Esophagus squamous epithelium (tissue), 5 donors: ENCODE data around the gene ZNF277. TPM values are rescaled to one million over a fixed set of nuclear protein-coding genes. Genes with fewer than 3 reads are reported as not detected.
"Not testable (repeated sequence)": the region's sequence is repeated elsewhere in the genome, so short reads cannot be mapped to it uniquely, and the experiment has no call there.

Experiments
- DNase-seq: peaks from one replicate; lab custom pipeline; 2025; lab: John Stamatoyannopoulos, UW
- H3K27ac ChIP-seq, 4 donors: fragments of 200-600 bp; sonication (generic); one replicate each; pipeline ENCODE4 v1.5.1; 2016 to 2019; ENCODE audit warnings: mild to moderate bottlenecking in 1 of 4
- H3K27me3 ChIP-seq, 4 donors: fragments of 200-600 bp; sonication (generic); 1 replicate in 3 of 4; 2 replicates in 1 of 4; pipeline versions ENCODE4 v1.5.1 to v1.6.0; 2017 to 2021; ENCODE audit warnings: antibody characterized with exemption in 1 of 4
- H3K36me3 ChIP-seq, 3 donors: fragments of 200-600 bp; sonication (generic); one replicate each; pipeline ENCODE4 v1.5.1; 2016 to 2019
- H3K4me1 ChIP-seq, 3 donors: fragments of 200-600 bp; sonication (generic); one replicate each; pipeline ENCODE4 v1.5.1; 2017 to 2019
- H3K4me3 ChIP-seq, 4 donors: fragments of 200-600 bp; sonication (generic); 1 replicate in 3 of 4; 2 replicates in 1 of 4; pipeline ENCODE4 v1.5.1; 2016 to 2019; ENCODE audit warnings: mild to moderate bottlenecking in 2 of 4, moderate library complexity in 1 of 4
- H3K9me3 ChIP-seq, 3 donors: fragments of 200-600 bp; sonication (generic); one replicate each; pipeline ENCODE4 v1.5.1; 2016 to 2019
- CTCF ChIP-seq, 6 experiments: fragments of 450-650 bp in 4 of 6; fragments of 200-600 bp in 2 of 6; sonication (generic) in 2 of 6; IDR thresholded peaks; one replicate each; pipeline ENCODE4 v1.5.1; 2016 to 2019; ENCODE audit warnings: antibody characterized with exemption in 6 of 6, mild to moderate bottlenecking in 4 of 6, moderate library complexity in 4 of 6
- POLR2A ChIP-seq, 4 donors: fragments of 450-650 bp; IDR thresholded peaks; one replicate each; pipeline ENCODE4 v1.6.1; 2017; ENCODE audit warnings: antibody characterized with exemption in 4 of 4, mild to moderate bottlenecking in 4 of 4, moderate library complexity in 3 of 4
- WGBS, 2 donors: methylation state at CpG; one replicate each; pipeline ENCODE4 v1.1.5; 2018; 5-methylcytosine and 5-hydroxymethylcytosine counted together
- intact Hi-C: fragments of 100-400 bp; cut with DNase I; formaldehyde crosslinking; loops from one replicate; pipeline ENCODE4 v1.15.0; 2022
- total RNA-seq, 4 donors: library from RNA; depleted of rRNA; stranded (reverse); fragments of >200 nt; gene quantifications; one replicate each; pipeline ENCODE4 v1.1.0, GENCODE V29; 2016
- donor health status: DM: yes; HTN: yes; CAD: no.

The ZNF277 gene
- total RNA-seq, 4 donors from 2014 or later: 7.3 to 32.0 (median 19.6) TPM

- DNase-seq: no peak
- Histone ChIP-seq H3K27me3 (no peaks in the 10 kb centered on the region), H3K27ac (no peak overlapping the region), H3K9me3 (no peaks in the 10 kb centered on the region), H3K4me3 (no peak overlapping the region), H3K36me3 (no peaks in the 10 kb centered on the region), H3K4me1 (no peaks in the 10 kb centered on the region)
- intact Hi-C loops: no loop called here
- no peak for TF ChIP-seq POLR2A (IDR thresholded peaks at IDR 0.05)
- TF ChIP-seq CTCF (IDR thresholded peaks at IDR 0.05): no peak
- WGBS, 2 donors: 77 to 79% methylated on average over 5 of the region's 5 CpGs
These were observed 175.0 kb downstream of the ZNF277 start for GRCh38 chr7:112381311-112382091.

- 72 to 73% methylated on average over 10 to 11 of the region's 11 CpGs for WGBS, 2 donors
- H3K27ac ChIP-seq: no peak overlapping the region
- intact Hi-C loops: no loop called here
These were observed 177.3 kb downstream of the ZNF277 start for GRCh38 chr7:112383671-112384417.

GRCh38 chr7:112385516-112385915 lies 179.0 kb downstream of the ZNF277 start:
- Histone ChIP-seq H3K4me3 (no peak overlapping the region), H3K27me3 (no peaks in the 10 kb centered on the region), H3K27ac (no peak overlapping the region), H3K9me3 (no peaks in the 10 kb centered on the region), H3K4me1 (no peaks in the 10 kb centered on the region), H3K36me3 (no peaks in the 10 kb centered on the region)
- TF ChIP-seq POLR2A (IDR thresholded peaks at IDR 0.05) (no peak), CTCF (IDR thresholded peaks at IDR 0.05) (no peak)
- DNase-seq: no peak
- intact Hi-C loops: no loop called here
- 90% methylated on average over 3 of the region's 3 CpGs for WGBS, 2 donors

More at GRCh38 chr7:112383671-112384417, 177.3 kb downstream of the ZNF277 start:
- Histone ChIP-seq H3K4me1 (no peaks in the 10 kb centered on the region), H3K4me3 (no peak overlapping the region), H3K27me3 (no peaks in the 10 kb centered on the region), H3K36me3 (no peaks in the 10 kb centered on the region), H3K9me3 (no peaks in the 10 kb centered on the region)
- no peak for TF ChIP-seq POLR2A (IDR thresholded peaks at IDR 0.05)
- TF ChIP-seq CTCF (IDR thresholded peaks at IDR 0.05): no peak
- no peak for DNase-seq

- no peak overlapping the region for H3K4me3 ChIP-seq
- no peak for DNase-seq
- no peaks in the 10 kb centered on the region for H3K27me3 ChIP-seq
- no peaks in the 10 kb centered on the region for H3K36me3 ChIP-seq
- no peak overlapping the region for H3K27ac ChIP-seq
- no peak for TF ChIP-seq CTCF (IDR thresholded peaks at IDR 0.05)
- no peak for TF ChIP-seq POLR2A (IDR thresholded peaks at IDR 0.05)
- no peaks in the 10 kb centered on the region for H3K9me3 ChIP-seq
- peaks cover 0 to 2% (median 0%) of the 10 kb centered on the region in 3 donors for H3K4me1 ChIP-seq
- intact Hi-C loops: no loop called here
- WGBS, 2 donors: 93% methylated on average over 1 of the region's 1 CpG
These were observed 180.1 kb downstream of the ZNF277 start for GRCh38 chr7:112386619-112387018.

- Histone ChIP-seq H3K9me3 (no peaks in the 10 kb centered on the region), H3K27ac (no peak overlapping the region), H3K27me3 (peaks cover 0 to 7% (median 0%) of the 10 kb centered on the region in 4 donors), H3K4me3 (no peak overlapping the region), H3K36me3 (no peaks in the 10 kb centered on the region), H3K4me1 (peaks cover 6 to 8% (median 7%) of the 10 kb centered on the region in 3 donors)
- intact Hi-C loops: loop anchor here (10.0 kb wide), 1 partner anchor 535 kb away; no protein-coding TSS in a partner anchor
- DNase-seq: no peak
- TF ChIP-seq POLR2A (IDR thresholded peaks at IDR 0.05) (no peak), CTCF (IDR thresholded peaks at IDR 0.05) (no peak)
- 79 to 96% methylated on average over 4 to 6 of the region's 6 CpGs for WGBS, 2 donors
These were observed 183.7 kb downstream of the ZNF277 start for GRCh38 chr7:112390167-112390566.

GRCh38 chr7:112391079-112391821 lies 184.8 kb downstream of the ZNF277 start:
- WGBS, 2 donors: 4 to 7% methylated on average over 5 to 9 of the region's 69 CpGs
- H3K4me3 ChIP-seq: peak overlapping the region; percentile 27 to 69 (median 56)
- not testable (repeated sequence) for DNase-seq, H3K4me1 ChIP-seq, H3K9me3 ChIP-seq, H3K36me3 ChIP-seq
- H3K27me3 ChIP-seq: peaks cover 0 to 10% (median 0%) of the 10 kb centered on the region in 4 donors
- H3K27ac ChIP-seq: peak overlapping the region; percentile 51 to 83 (median 80)
- intact Hi-C loops: loop anchor here (10.0 kb wide), 1 partner anchor 536 kb away; no protein-coding TSS in a partner anchor
